Loucy (cell line): ENCODE results near the gene DSCAML1.

Source experiments
- EZH2phosphoT487 ChIP-seq: fragments of 200-600 bp; IDR thresholded peaks from 2 replicates; pipeline ENCODE4 v1.6.1; 2018; ENCODE audit warnings: antibody characterized with exemption, mild to moderate bottlenecking, moderate library complexity, borderline replicate concordance
- TF ChIP-seq, protein P1 (sequence below): fragments of 200-600 bp; sonication (generic); conservative IDR thresholded peaks from 2 replicates; pipeline ENCODE4 v1.5.1; 2014; ENCODE audit warnings: mild to moderate bottlenecking, antibody characterized with exemption, low read length

DNA sequence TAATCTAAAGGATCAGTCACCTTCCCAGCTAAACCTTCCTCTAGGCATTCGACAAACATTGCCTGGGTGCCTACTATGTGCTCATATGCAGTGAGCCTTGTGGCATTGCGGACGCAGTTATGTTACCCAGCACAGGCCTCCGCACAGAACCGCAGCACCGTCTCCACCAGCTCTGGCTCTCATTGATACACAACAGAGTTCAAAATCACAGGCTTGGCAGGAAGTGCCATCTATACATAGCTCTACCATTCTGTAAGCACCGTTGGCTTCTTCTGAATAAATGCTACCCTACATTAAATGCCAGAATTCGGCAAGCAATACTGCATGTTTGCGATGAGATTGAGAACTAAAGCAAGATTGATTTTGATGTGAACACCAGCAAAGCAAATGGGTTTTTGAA is 31.0 kb downstream of the DSCAML1 start:
- TF ChIP-seq, protein P1, sequence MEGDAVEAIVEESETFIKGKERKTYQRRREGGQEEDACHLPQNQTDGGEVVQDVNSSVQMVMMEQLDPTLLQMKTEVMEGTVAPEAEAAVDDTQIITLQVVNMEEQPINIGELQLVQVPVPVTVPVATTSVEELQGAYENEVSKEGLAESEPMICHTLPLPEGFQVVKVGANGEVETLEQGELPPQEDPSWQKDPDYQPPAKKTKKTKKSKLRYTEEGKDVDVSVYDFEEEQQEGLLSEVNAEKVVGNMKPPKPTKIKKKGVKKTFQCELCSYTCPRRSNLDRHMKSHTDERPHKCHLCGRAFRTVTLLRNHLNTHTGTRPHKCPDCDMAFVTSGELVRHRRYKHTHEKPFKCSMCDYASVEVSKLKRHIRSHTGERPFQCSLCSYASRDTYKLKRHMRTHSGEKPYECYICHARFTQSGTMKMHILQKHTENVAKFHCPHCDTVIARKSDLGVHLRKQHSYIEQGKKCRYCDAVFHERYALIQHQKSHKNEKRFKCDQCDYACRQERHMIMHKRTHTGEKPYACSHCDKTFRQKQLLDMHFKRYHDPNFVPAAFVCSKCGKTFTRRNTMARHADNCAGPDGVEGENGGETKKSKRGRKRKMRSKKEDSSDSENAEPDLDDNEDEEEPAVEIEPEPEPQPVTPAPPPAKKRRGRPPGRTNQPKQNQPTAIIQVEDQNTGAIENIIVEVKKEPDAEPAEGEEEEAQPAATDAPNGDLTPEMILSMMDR: no peak
- no peak for TF ChIP-seq EZH2phosphoT487
